HG03159 (cell line): ENCODE data around the gene PIP5K1C.
"Not testable (repeated sequence)": the region's sequence is repeated elsewhere in the genome, so short reads cannot be mapped to it uniquely, and the experiment has no call there.

ENCODE experiments used
- ATAC-seq: cut with Tn5 transposase; IDR thresholded peaks from one replicate; pipeline ENCODE4 v1.9.1; 2021; ENCODE audit warnings: mild to moderate bottlenecking, moderate library complexity; ENCODE audit not compliant: unreplicated experiment

PIP5K1C gene

DNA sequence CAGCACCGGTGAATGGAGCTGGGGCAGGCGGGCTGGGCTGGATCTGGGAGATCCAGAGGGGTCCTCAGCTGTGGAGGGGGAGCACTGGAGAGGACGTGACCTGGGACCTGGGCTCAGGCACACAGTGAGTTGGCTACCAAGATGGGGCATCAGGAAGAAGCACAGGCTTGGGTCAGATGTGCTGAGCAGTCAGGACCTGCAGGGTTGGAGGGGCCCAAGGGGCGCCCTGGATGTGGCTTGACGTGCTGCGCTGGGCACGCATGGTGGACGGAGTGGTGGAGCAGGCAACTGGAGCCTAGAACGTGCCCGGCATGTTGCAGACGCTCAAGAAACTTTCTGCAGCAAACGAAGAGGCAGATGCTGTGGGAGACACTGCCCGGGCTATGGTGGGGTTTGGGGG lies 20.7 kb downstream of the PIP5K1C start:
- ATAC-seq = no peak

- ATAC-seq = no peak
These were observed 21.1 kb downstream of the PIP5K1C start for GRCh38 chr19:3679138-3679537.

GRCh38 chr19:3678188-3678587 lies 22.1 kb downstream of the PIP5K1C start:
- ATAC-seq = no peak

DNA sequence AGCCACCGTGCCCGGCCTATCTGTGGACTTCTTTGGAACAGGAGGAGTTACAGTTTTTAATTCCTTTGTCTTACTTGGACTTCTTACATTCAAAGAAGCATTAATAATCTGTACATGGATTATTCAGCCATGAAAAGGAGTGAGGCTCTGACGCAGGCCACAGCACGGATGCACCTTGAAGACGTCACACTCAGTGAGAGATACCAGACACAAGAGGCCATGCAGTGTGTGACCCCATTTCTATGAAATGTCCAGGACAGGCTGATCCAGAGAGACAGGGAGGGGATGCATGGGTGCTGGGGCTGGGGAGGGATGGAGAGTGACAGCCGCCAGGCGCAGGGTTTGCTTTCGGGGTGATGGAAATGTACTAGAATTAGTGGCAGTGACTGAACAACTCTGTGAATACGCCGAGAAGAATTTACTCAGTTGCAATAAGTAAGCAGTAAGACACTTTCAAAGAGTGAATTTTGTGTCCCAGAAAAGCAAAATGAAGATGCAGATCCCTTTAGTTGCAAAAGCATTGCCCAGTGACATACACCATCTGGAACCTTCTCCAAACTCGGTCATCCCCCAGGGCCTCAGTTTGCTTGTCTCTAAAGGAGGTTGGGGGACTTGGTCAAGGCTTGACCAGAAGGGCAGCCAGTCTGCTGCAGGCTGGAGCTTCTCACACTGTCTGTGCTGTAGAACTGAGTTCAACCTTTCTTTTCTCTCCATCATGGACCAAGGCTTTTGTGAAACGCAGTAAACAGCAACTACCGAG lies 25.3 kb downstream of the PIP5K1C start:
- no peak for ATAC-seq

DNA sequence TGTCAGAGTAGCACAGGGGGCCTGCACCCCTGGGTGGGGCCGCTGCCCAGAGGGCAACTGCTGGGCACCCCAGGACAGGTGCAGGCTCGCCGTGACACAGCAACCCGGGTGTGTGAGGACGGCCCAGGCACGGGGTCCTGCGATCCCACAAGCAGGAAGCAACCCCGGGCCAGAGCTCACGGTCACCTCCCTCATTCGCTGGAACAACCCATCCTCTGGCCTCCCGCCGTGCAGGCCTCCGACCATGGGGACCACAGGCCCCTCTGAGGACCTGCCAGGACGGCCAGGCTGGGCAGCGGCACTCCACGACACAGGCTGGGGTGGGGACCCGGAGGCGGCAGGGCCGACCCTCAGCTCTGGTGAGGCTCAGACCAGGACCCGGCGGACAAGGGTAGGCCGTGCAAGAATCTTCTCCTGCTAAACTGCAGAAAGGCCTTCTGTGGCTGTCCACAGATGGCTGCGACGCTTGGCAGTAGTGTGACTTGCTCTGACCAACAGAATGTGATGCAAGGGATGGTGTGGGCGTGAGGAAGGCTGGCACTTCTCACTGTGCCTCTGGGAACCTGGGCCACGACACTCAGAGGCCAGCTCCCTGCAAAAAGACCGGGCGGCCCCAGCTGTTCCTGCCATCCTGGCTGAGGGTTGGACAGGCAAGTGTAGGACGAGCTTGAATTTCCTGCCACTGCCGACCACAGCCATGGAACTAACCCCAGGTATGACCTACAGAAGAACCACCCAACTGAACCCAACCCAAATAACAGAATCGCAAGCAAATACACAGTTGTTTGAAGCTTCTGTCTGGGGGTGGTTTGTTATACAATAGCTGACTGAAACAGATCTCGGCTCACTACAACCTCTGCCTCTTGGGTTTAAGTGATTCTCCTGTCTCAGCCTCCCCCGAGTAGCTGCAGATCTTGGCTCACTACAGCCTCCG lies 26.5 kb downstream of the PIP5K1C start:
- ATAC-seq = no peak

- no peak for ATAC-seq
These were observed 27.3 kb downstream of the PIP5K1C start for GRCh38 chr19:3672993-3673392.

GRCh38 chr19:3672575-3672948 lies 27.7 kb downstream of the PIP5K1C start:
- no peak for ATAC-seq

- ATAC-seq = no peak
These were observed 28.3 kb downstream of the PIP5K1C start for GRCh38 chr19:3671680-3672574.

GRCh38 chr19:3670796-3671679 lies 29.2 kb downstream of the PIP5K1C start:
- ATAC-seq = no peak

GRCh38 chr19:3669947-3670795 lies 30.1 kb downstream of the PIP5K1C start:
- ATAC-seq = no peak

DNA sequence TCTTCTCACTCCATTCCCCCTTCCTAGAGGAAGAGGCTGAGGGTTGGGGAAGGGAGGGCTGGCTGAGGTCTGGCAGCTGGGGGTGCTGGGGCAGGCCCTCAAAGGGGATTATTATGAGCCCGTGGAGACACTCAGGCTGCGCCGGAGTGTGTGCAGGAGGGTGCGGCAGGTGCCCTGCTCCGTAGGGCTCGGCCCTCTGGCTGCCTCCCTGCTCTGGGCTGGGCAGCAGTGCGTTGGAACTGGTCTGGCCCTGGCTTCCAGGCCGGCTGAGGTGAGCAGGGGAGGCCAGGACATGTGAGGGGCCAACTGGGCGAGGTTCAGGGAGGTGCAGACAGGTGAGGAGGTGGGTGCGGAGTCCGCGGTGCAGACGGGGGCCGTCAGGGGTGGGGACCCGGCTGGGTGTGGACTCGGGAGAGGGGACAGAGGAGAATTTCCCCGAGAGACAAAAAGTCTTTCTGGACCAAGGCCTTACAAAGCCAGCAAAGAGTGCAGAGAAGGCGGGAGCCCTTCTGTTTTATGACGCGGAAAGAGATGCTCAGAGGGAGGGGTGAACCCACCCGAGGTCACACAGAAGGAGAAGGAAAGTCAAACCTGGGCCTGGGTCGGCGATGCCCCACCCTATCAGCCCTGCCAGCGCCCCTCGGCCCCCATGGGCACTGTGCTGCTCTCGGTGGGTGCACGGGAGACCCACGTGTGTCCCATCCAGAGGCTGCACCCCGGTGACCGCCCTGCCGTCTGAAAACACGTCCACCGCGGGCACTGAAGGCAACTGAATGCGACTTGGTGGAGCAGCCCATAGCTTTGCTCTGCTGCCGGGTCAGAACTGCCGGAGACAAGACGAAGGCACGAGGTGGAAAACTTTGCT lies 31.0 kb downstream of the PIP5K1C start:
- ATAC-seq = no peak

GRCh38 chr19:3668331-3669081 lies 31.8 kb downstream of the PIP5K1C start:
- no peak for ATAC-seq

DNA sequence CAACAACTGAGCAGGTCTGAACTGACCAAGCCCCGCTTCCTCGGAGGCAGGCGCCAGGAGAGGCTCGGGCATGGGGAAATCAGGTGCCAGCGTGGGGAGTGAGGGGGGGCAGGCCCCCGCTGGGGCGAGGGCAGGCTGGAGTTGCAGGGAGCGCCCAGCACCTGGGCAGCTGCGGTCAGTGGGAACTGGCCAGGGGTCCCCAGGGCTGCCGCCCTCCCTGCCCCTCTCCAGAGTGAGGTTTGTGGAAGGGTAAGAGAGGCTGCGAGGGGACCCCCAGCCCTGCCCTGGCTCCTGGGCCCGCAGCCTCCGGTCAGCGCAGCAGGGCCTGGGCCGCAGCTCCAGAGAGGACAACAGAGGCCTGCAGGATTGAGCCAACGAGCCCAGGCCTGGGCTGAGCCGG lies 32.5 kb downstream of the PIP5K1C start:
- no peak for ATAC-seq

GRCh38 chr19:3667037-3667638 lies 33.1 kb downstream of the PIP5K1C start:
- ATAC-seq = no peak

DNA sequence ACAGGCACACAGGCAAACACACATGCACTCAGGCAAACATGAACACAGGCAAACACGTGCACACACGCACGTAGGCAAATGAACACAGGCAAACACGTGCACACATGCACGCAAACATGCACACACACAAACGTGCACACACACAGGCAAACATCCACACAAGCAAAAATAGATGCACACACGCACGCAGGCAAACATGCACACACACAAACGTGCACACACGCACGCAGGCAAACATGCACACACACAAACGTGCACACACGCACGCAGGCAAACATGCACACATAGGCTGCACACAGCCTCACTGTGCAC lies 33.8 kb downstream of the PIP5K1C start:
- not testable (repeated sequence) for ATAC-seq

DNA sequence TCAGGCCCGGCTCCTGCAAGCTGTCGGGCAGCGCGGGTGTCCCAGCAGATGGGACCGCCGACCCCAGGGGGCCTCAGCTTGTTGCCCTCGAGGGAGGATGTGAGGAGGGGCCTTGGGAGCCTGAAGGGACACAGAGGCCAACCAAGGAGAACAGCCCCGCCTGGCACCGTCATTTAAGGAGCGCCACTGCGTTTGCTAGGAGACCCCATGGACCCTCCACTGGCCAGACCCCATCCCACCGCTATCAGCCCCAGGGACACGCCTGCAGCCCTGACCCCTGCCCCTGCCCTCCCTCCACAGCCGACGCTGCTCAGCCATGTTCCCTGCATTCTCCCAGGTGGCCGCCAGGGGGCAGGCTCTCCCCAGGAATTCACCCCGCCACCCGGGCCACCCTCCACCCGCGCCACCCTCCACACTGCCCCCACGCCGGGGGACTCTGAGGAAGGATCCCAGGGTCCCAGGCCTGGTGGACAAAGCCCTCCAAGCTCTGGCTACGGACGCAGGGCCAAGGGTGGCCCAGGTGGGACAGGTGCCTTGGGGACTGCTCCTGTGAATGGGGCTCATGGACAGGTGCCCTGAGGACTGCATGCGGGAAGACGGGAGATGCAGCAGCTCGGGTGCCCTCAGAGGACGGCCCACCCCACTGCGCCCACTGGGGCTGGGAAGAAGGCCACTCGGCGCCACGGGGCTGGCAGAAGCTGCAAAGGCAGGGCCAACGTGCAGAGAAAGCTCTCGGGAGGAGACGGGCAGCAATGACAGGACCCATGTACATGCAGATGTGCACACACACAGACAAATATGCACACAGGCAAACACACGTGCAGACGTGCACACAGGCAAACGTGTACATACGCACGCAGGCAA lies 34.4 kb downstream of the PIP5K1C start:
- ATAC-seq = no peak
